ENCODE results near the gene GUK1.

GUK1 gene

GRCh38 chr1:228122921-228123441 lies 17.1 kb upstream of the GUK1 start:
- Histone ChIP-seq H3K9me2 (replicated peaks; ENCODE audit: low read depth, low read length) (no peaks in the 10 kb centered on the region), H3K9me3 (ENCODE audit: insufficient read depth, low read depth, low read length) (peaks cover 4% of the 10 kb centered on the region; the same call in 1 of the 2 replicates), H3K4me3 (ENCODE audit: low read length, poor library complexity, severe bottlenecking) (no peak overlapping the region), H2AFZ (ENCODE audit: low read length) (no peak overlapping the region), H3K4me1 (ENCODE audit: insufficient read depth, low read length, poor library complexity, severe bottlenecking) (no peaks in the 10 kb centered on the region), H3K9ac (ENCODE audit: low read depth, low read length, poor library complexity, severe bottlenecking) (no peak overlapping the region), H3F3A (ENCODE audit: low read depth) (no peaks in the 10 kb centered on the region), H3K36me3 (ENCODE audit: insufficient read depth, low read length) (no peaks in the 10 kb centered on the region), H3K4me2 (ENCODE audit: low read depth, low read length, poor library complexity, severe bottlenecking) (no peak overlapping the region), H4K20me1 (ENCODE audit: insufficient read depth, low read length, poor library complexity, severe bottlenecking) (no peaks in the 10 kb centered on the region), H3K27me3 (ENCODE audit: insufficient read depth, low read length, poor library complexity, severe bottlenecking) (peaks cover 8% of the 10 kb centered on the region), H3K79me2 (ENCODE audit: insufficient read depth, low read length) (no peaks in the 10 kb centered on the region)
- TF ChIP-seq CTCF (conservative IDR thresholded peaks at IDR 0.05; ENCODE audit: low read length) (no peak), EZH2phosphoT487 (IDR thresholded peaks at IDR 0.05; ENCODE audit: borderline replicate concordance) (no peak)

GRCh38 chr1:228123505-228123904 lies 16.6 kb upstream of the GUK1 start:
- no peak overlapping the region for H3K9ac ChIP-seq (ENCODE audit: low read depth, low read length, poor library complexity, severe bottlenecking)
- no peak overlapping the region for H3K4me2 ChIP-seq (ENCODE audit: low read depth, low read length, poor library complexity, severe bottlenecking)
- no peaks in the 10 kb centered on the region for H3K9me2 ChIP-seq (replicated peaks; ENCODE audit: low read depth, low read length)
- no peaks in the 10 kb centered on the region for H3K79me2 ChIP-seq (ENCODE audit: insufficient read depth, low read length)
- no peaks in the 10 kb centered on the region for H3F3A ChIP-seq (ENCODE audit: low read depth)
- no peaks in the 10 kb centered on the region for H3K9me3 ChIP-seq (ENCODE audit: insufficient read depth, low read depth, low read length)
- no peak overlapping the region for H2AFZ ChIP-seq (ENCODE audit: low read length)
- H3K4me1 ChIP-seq (ENCODE audit: insufficient read depth, low read length, poor library complexity, severe bottlenecking): no peaks in the 10 kb centered on the region
- TF ChIP-seq EZH2phosphoT487 (IDR thresholded peaks at IDR 0.05; ENCODE audit: borderline replicate concordance): no peak
- no peak for TF ChIP-seq CTCF (conservative IDR thresholded peaks at IDR 0.05; ENCODE audit: low read length)
- H3K27me3 ChIP-seq (ENCODE audit: insufficient read depth, low read length, poor library complexity, severe bottlenecking): peaks cover 8% of the 10 kb centered on the region
- H3K4me3 ChIP-seq (ENCODE audit: low read length, poor library complexity, severe bottlenecking): no peak overlapping the region
- H4K20me1 ChIP-seq (ENCODE audit: insufficient read depth, low read length, poor library complexity, severe bottlenecking): no peaks in the 10 kb centered on the region
- no peaks in the 10 kb centered on the region for H3K36me3 ChIP-seq (ENCODE audit: insufficient read depth, low read length)

- Histone ChIP-seq H3K36me3 (ENCODE audit: insufficient read depth, low read length) (no peaks in the 10 kb centered on the region), H3K79me2 (ENCODE audit: insufficient read depth, low read length) (no peaks in the 10 kb centered on the region), H3K9me3 (ENCODE audit: insufficient read depth, low read depth, low read length) (no peaks in the 10 kb centered on the region), H3K4me1 (ENCODE audit: insufficient read depth, low read length, poor library complexity, severe bottlenecking) (no peaks in the 10 kb centered on the region), H3K4me2 (ENCODE audit: low read depth, low read length, poor library complexity, severe bottlenecking) (no peak overlapping the region), H2AFZ (ENCODE audit: low read length) (no peak overlapping the region), H3K4me3 (ENCODE audit: low read length, poor library complexity, severe bottlenecking) (no peak overlapping the region), H3K9ac (ENCODE audit: low read depth, low read length, poor library complexity, severe bottlenecking) (no peak overlapping the region), H3K27me3 (ENCODE audit: insufficient read depth, low read length, poor library complexity, severe bottlenecking) (peaks cover 8% of the 10 kb centered on the region), H3K9me2 (replicated peaks; ENCODE audit: low read depth, low read length) (no peaks in the 10 kb centered on the region), H3F3A (ENCODE audit: low read depth) (no peaks in the 10 kb centered on the region), H4K20me1 (ENCODE audit: insufficient read depth, low read length, poor library complexity, severe bottlenecking) (no peaks in the 10 kb centered on the region)
- no peak for TF ChIP-seq CTCF (conservative IDR thresholded peaks at IDR 0.05; ENCODE audit: low read length)
- TF ChIP-seq EZH2phosphoT487 (IDR thresholded peaks at IDR 0.05; ENCODE audit: borderline replicate concordance): no peak
Observed at GRCh38 chr1:228125185-228125584, 14.9 kb upstream of the GUK1 start.

Measured in Loucy (cell line).